GM23338 (cell line): ENCODE results near the gene FLT1. TPM values are rescaled to one million over a fixed set of nuclear protein-coding genes. Genes with fewer than 3 reads are reported as not detected.

ENCODE experiments used
- ATAC-seq: fragments of 200-7000 bp; cut with Tn5 transposase; 3 replicates; pipeline ENCODE4 v1.9.1; 2020
- DNase-seq: peaks from one replicate; pipeline ENCODE4 v3.0.0-alpha.2; 2015; ENCODE audit warnings: low spot score
- H2AFZ ChIP-seq: fragments of 200-600 bp; sonication (generic); 2 replicates; pipeline ENCODE4 v1.8.0; 2016; ENCODE audit warnings: antibody characterized with exemption, mild to moderate bottlenecking, moderate library complexity
- H3F3A ChIP-seq: fragments of 200-600 bp; sonication (generic); replicated peaks from 2 replicates; pipeline ENCODE4 v1.8.0; 2017; ENCODE audit warnings: antibody characterized with exemption, mixed run types, low read depth
- H3K27ac ChIP-seq: fragments of 200-600 bp; sonication (generic); 2 replicates; pipeline ENCODE4 v1.6.1; 2016; ENCODE audit warnings: low read depth
- H3K27me3 ChIP-seq: fragments of 200-600 bp; sonication (generic); 2 replicates; pipeline ENCODE4 v1.8.0; 2016; ENCODE audit warnings: mild to moderate bottlenecking, mixed run types, moderate library complexity; ENCODE audit not compliant: insufficient read depth
- H3K36me3 ChIP-seq: fragments of 200-600 bp; sonication (generic); 2 replicates; pipeline ENCODE4 v1.8.0; 2016; ENCODE audit warnings: mild to moderate bottlenecking; ENCODE audit not compliant: insufficient read depth
- H3K4me1 ChIP-seq: fragments of 200-600 bp; sonication (generic); 2 replicates; pipeline ENCODE4 v1.8.0; 2016; ENCODE audit warnings: mild to moderate bottlenecking, moderate library complexity; ENCODE audit not compliant: insufficient read depth
- H3K4me2 ChIP-seq: fragments of 200-600 bp; sonication (generic); 2 replicates; pipeline ENCODE4 v1.7.1; 2017; ENCODE audit warnings: mixed run types
- H3K4me3 ChIP-seq: fragments of 200-600 bp; sonication (generic); 2 replicates; pipeline ENCODE4 v1.6.1; 2016; ENCODE audit warnings: mixed run types
- H3K79me2 ChIP-seq: fragments of 200-600 bp; sonication (generic); replicated peaks from 2 replicates; pipeline ENCODE4 v1.8.0; 2017; ENCODE audit warnings: mild to moderate bottlenecking; ENCODE audit not compliant: insufficient read depth
- H3K9me2 ChIP-seq: fragments of 200-600 bp; sonication (generic); 2 replicates; pipeline ENCODE4 v1.8.0; 2017; ENCODE audit not compliant: insufficient read depth
- H4K20me1 ChIP-seq: fragments of 200-600 bp; sonication (generic); replicated peaks from 2 replicates; pipeline ENCODE4 v1.8.0; 2017; ENCODE audit warnings: mild to moderate bottlenecking; ENCODE audit not compliant: insufficient read depth
- H3K27ac Mint-ChIP-seq: 2 replicates; pipeline ENCODE4 v1.8.0; 2020; ENCODE audit warnings: inconsistent platforms, mild to moderate bottlenecking, moderate library complexity, mixed read lengths
- H3K27me3 Mint-ChIP-seq: 3 replicates; pipeline ENCODE4 v1.8.0; 2022; ENCODE audit warnings: low read depth, mild to moderate bottlenecking, moderate library complexity, mixed read lengths, inconsistent platforms; ENCODE audit not compliant: insufficient read depth, poor library complexity
- H3K36me3 Mint-ChIP-seq: 3 replicates; pipeline ENCODE4 v1.8.0; 2021; ENCODE audit warnings: low read depth, mild to moderate bottlenecking, inconsistent platforms, moderate library complexity, mixed read lengths
- H3K4me1 Mint-ChIP-seq: 3 replicates; pipeline ENCODE4 v1.8.0; 2020; ENCODE audit warnings: mild to moderate bottlenecking, inconsistent platforms, mixed read lengths
- H3K4me3 Mint-ChIP-seq: 3 replicates; pipeline ENCODE4 v1.8.0; 2021; ENCODE audit warnings: moderate library complexity, mild to moderate bottlenecking, inconsistent platforms, mixed read lengths
- H3K9me3 Mint-ChIP-seq: 3 replicates; pipeline ENCODE4 v1.8.0; 2020; ENCODE audit warnings: moderate library complexity, mild to moderate bottlenecking, inconsistent platforms, mixed read lengths
- CREB1 ChIP-seq: fragments of 250-450 bp; sonication (Bioruptor Pico); IDR thresholded peaks from 2 replicates; pipeline ENCODE4 v1.5.0; 2020; ENCODE audit warnings: low read depth, mild to moderate bottlenecking, moderate library complexity
- NANOG ChIP-seq: IDR thresholded peaks from 2 replicates; pipeline ENCODE4 v1.6.1; 2016; ENCODE audit warnings: antibody characterized with exemption, borderline replicate concordance
- POLR2AphosphoS5 ChIP-seq: IDR thresholded peaks from 2 replicates; pipeline ENCODE4 v1.6.1; 2016; ENCODE audit warnings: antibody characterized with exemption, low read depth
- STAT1 ChIP-seq: IDR thresholded peaks from one replicate; pipeline ENCODE4 v1.6.1; 2016; ENCODE audit warnings: antibody characterized with exemption; ENCODE audit not compliant: unreplicated experiment
- ZNF331 ChIP-seq: fragments of 250-450 bp; sonication (Bioruptor Pico); IDR thresholded peaks from 2 replicates; pipeline ENCODE4 v1.5.0; 2020; ENCODE audit warnings: low read depth, mild to moderate bottlenecking, moderate library complexity
- polyA plus RNA-seq: library from polyadenylated mRNA; unstranded; fragments of >200 nt; fragmentation: Nextera tagmentation; extraction: Ambion mirVana; gene quantifications from 2 replicates; pipeline ENCODE4 v1.2.1, GENCODE V29; 2016
- total RNA-seq: library from RNA; depleted of rRNA; stranded (reverse); fragments of >200 nt; shearing (Covaris generic); gene quantifications from 2 replicates; pipeline ENCODE4 v1.2.3, GENCODE V29; 2014
- TF ChIP-seq, protein P1 (sequence below): fragments of 250-450 bp; sonication (Bioruptor Pico); IDR thresholded peaks from 2 replicates; pipeline ENCODE4 v1.5.0; 2020; ENCODE audit warnings: mild to moderate bottlenecking, moderate library complexity
- TF ChIP-seq, protein P2 (sequence below): IDR thresholded peaks from one replicate; pipeline ENCODE4 v1.6.1; 2018; ENCODE audit warnings: antibody characterized with exemption; ENCODE audit not compliant: unreplicated experiment
- TF ChIP-seq, protein P3 (sequence below), 2 experiments: fragments of 200-600 bp in 1 of 2; sonication (generic) in 1 of 2; conservative IDR thresholded peaks; 2 replicates each; pipeline versions ENCODE4 v1.5.1 to v1.6.1; 2016 to 2017; ENCODE audit warnings: antibody characterized with exemption in 2 of 2, low read depth in 2 of 2, mild to moderate bottlenecking in 2 of 2, moderate library complexity in 1 of 2

The FLT1 gene
- total and polyA plus RNA-seq, 2 experiments from 2014 or later, result 26.8 to 116 TPM

GRCh38 chr13:28408235-28408848 lies 86.6 kb downstream of the FLT1 start (continued):
- TF ChIP-seq, protein P1, sequence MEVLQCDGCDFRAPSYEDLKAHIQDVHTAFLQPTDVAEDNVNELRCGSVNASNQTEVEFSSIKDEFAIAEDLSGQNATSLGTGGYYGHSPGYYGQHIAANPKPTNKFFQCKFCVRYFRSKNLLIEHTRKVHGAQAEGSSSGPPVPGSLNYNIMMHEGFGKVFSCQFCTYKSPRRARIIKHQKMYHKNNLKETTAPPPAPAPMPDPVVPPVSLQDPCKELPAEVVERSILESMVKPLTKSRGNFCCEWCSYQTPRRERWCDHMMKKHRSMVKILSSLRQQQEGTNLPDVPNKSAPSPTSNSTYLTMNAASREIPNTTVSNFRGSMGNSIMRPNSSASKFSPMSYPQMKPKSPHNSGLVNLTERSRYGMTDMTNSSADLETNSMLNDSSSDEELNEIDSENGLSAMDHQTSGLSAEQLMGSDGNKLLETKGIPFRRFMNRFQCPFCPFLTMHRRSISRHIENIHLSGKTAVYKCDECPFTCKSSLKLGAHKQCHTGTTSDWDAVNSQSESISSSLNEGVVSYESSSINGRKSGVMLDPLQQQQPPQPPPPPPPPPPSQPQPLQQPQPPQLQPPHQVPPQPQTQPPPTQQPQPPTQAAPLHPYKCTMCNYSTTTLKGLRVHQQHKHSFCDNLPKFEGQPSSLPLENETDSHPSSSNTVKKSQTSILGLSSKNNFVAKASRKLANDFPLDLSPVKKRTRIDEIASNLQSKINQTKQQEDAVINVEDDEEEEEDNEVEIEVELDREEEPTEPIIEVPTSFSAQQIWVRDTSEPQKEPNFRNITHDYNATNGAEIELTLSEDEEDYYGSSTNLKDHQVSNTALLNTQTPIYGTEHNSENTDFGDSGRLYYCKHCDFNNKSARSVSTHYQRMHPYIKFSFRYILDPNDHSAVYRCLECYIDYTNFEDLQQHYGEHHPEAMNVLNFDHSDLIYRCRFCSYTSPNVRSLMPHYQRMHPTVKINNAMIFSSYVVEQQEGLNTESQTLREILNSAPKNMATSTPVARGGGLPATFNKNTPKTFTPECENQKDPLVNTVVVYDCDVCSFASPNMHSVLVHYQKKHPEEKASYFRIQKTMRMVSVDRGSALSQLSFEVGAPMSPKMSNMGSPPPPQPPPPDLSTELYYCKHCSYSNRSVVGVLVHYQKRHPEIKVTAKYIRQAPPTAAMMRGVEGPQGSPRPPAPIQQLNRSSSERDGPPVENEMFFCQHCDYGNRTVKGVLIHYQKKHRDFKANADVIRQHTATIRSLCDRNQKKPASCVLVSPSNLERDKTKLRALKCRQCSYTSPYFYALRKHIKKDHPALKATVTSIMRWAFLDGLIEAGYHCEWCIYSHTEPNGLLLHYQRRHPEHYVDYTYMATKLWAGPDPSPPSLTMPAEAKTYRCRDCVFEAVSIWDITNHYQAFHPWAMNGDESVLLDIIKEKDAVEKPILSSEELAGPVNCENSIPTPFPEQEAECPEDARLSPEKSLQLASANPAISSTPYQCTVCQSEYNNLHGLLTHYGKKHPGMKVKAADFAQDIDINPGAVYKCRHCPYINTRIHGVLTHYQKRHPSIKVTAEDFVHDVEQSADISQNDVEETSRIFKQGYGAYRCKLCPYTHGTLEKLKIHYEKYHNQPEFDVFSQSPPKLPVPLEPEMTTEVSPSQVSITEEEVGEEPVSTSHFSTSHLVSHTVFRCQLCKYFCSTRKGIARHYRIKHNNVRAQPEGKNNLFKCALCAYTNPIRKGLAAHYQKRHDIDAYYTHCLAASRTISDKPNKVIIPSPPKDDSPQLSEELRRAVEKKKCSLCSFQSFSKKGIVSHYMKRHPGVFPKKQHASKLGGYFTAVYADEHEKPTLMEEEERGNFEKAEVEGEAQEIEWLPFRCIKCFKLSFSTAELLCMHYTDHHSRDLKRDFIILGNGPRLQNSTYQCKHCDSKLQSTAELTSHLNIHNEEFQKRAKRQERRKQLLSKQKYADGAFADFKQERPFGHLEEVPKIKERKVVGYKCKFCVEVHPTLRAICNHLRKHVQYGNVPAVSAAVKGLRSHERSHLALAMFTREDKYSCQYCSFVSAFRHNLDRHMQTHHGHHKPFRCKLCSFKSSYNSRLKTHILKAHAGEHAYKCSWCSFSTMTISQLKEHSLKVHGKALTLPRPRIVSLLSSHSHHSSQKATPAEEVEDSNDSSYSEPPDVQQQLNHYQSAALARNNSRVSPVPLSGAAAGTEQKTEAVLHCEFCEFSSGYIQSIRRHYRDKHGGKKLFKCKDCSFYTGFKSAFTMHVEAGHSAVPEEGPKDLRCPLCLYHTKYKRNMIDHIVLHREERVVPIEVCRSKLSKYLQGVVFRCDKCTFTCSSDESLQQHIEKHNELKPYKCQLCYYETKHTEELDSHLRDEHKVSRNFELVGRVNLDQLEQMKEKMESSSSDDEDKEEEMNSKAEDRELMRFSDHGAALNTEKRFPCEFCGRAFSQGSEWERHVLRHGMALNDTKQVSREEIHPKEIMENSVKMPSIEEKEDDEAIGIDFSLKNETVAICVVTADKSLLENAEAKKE (CRISPR knock-in tag), result no peak
- TF ChIP-seq STAT1 (no peak), CREB1 (no peak)
- TF ChIP-seq, protein P2, sequence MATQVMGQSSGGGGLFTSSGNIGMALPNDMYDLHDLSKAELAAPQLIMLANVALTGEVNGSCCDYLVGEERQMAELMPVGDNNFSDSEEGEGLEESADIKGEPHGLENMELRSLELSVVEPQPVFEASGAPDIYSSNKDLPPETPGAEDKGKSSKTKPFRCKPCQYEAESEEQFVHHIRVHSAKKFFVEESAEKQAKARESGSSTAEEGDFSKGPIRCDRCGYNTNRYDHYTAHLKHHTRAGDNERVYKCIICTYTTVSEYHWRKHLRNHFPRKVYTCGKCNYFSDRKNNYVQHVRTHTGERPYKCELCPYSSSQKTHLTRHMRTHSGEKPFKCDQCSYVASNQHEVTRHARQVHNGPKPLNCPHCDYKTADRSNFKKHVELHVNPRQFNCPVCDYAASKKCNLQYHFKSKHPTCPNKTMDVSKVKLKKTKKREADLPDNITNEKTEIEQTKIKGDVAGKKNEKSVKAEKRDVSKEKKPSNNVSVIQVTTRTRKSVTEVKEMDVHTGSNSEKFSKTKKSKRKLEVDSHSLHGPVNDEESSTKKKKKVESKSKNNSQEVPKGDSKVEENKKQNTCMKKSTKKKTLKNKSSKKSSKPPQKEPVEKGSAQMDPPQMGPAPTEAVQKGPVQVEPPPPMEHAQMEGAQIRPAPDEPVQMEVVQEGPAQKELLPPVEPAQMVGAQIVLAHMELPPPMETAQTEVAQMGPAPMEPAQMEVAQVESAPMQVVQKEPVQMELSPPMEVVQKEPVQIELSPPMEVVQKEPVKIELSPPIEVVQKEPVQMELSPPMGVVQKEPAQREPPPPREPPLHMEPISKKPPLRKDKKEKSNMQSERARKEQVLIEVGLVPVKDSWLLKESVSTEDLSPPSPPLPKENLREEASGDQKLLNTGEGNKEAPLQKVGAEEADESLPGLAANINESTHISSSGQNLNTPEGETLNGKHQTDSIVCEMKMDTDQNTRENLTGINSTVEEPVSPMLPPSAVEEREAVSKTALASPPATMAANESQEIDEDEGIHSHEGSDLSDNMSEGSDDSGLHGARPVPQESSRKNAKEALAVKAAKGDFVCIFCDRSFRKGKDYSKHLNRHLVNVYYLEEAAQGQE, result no peak

DNA sequence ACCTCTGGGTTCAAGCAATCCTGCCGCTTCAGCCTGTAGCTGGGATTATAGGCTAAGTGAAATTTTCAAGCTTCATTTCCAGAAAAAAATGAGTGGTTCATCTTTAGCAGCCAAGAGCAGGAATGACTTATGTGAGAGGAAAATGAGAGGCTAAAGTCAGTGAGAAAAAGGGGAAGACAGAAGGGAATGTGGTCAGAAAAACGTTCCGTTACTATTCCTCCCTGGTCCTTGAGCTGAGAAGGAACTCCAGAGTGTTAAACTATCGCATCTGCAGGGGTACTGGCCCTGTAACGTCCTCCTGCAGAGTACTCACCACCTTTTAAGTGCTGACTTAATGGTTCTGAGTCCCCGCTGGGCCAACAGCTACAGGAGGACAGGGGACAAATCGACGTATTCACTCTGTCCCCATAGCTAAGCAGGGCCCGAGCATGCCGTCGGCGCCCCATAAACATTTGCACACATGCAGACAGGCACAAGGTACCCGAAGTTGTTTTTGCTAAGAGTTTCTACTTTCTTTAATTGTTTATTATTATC lies 88.1 kb downstream of the FLT1 start:
- DNase-seq (no peak), ATAC-seq (peak; percentile 46)
- peaks cover 54% of the 10 kb centered on the region for H3K36me3 Mint-ChIP-seq
- no peaks in the 10 kb centered on the region for H3K9me2 ChIP-seq
- no peaks in the 10 kb centered on the region for H3F3A ChIP-seq
- H2AFZ ChIP-seq, result no peak overlapping the region
- H3K27me3 Mint-ChIP-seq, result peaks cover 4% of the 10 kb centered on the region
- no peaks in the 10 kb centered on the region for H3K27me3 ChIP-seq
- peaks cover 12% of the 10 kb centered on the region; the same call in 1 of the 2 replicates for H3K36me3 ChIP-seq
- no peak overlapping the region for H3K4me3 ChIP-seq
- H3K27ac ChIP-seq, result peak overlapping the region; percentile 66; the same call in 1 of the 2 replicates
- peak overlapping the region; percentile 73 for H3K27ac Mint-ChIP-seq
- H3K4me2 ChIP-seq, result no peak overlapping the region
- no peak overlapping the region for H3K4me3 Mint-ChIP-seq
- peaks cover 43% of the 10 kb centered on the region for H3K4me1 Mint-ChIP-seq
- H3K4me1 ChIP-seq, result peaks cover 20% of the 10 kb centered on the region
- H4K20me1 ChIP-seq, result 0 out of 2 replicates have a peak, but pooled peaks cover 5% of the 10 kb centered on the region
- no peaks in the 10 kb centered on the region for H3K9me3 Mint-ChIP-seq
- H3K79me2 ChIP-seq, result peaks cover 25% of the 10 kb centered on the region
- TF ChIP-seq NANOG (no peak), POLR2AphosphoS5 (no peak), ZNF331 (CRISPR knock-in tag) (no peak), STAT1 (no peak)
- TF ChIP-seq, protein P3, sequence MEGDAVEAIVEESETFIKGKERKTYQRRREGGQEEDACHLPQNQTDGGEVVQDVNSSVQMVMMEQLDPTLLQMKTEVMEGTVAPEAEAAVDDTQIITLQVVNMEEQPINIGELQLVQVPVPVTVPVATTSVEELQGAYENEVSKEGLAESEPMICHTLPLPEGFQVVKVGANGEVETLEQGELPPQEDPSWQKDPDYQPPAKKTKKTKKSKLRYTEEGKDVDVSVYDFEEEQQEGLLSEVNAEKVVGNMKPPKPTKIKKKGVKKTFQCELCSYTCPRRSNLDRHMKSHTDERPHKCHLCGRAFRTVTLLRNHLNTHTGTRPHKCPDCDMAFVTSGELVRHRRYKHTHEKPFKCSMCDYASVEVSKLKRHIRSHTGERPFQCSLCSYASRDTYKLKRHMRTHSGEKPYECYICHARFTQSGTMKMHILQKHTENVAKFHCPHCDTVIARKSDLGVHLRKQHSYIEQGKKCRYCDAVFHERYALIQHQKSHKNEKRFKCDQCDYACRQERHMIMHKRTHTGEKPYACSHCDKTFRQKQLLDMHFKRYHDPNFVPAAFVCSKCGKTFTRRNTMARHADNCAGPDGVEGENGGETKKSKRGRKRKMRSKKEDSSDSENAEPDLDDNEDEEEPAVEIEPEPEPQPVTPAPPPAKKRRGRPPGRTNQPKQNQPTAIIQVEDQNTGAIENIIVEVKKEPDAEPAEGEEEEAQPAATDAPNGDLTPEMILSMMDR (conservative IDR thresholded peaks at IDR 0.05; ENCODE audit: low read depth in 2 of 2), result no peak
- TF ChIP-seq, protein P2, result no peak
